Kidney (tissue), 14 donors: ENCODE results near the gene MYO1H. TPM values are rescaled to one million over a fixed set of nuclear protein-coding genes. Genes with fewer than 3 reads are reported as not detected.

Experiments used
- DNase-seq, 5 donors: peaks; one replicate each; pipeline ENCODE4 v3.0.0-alpha.2; 2013 to 2020
- FAIRE-seq: peaks from 2 replicates; lab custom pipeline; 2012; peaks lifted over from hg19 to GRCh38; lab: Jason Lieb, UNC
- H3K27ac ChIP-seq, 2 donors: one replicate each; pipeline ENCODE4 v1.7.0; 2013; ENCODE audit warnings: low read depth in 2 of 2, low read length in 2 of 2, inconsistent platforms in 1 of 2
- H3K27me3 ChIP-seq: one replicate; pipeline ENCODE4 v1.7.1; 2013; ENCODE audit warnings: low read length, inconsistent platforms; ENCODE audit not compliant: control insufficient read depth, insufficient read depth
- H3K36me3 ChIP-seq, 3 donors: one replicate each; pipeline versions ENCODE4 v1.7.0 to v1.7.1; 2013; ENCODE audit warnings: low read length in 3 of 3, control low read depth in 1 of 3, inconsistent platforms in 1 of 3; ENCODE audit not compliant: insufficient read depth in 3 of 3, control insufficient read depth in 2 of 3
- H3K4me1 ChIP-seq, 3 donors: one replicate each; pipeline versions ENCODE4 v1.7.0 to v1.7.1; 2013; ENCODE audit warnings: low read length in 3 of 3, inconsistent platforms in 1 of 3, low read depth in 1 of 3; ENCODE audit not compliant: control insufficient read depth in 2 of 3, insufficient read depth in 2 of 3
- H3K4me3 ChIP-seq, 3 donors: one replicate each; pipeline versions ENCODE4 v1.7.0 to v1.8.1; 2013; ENCODE audit warnings: low read length in 3 of 3, control low read depth in 1 of 3, inconsistent platforms in 1 of 3
- H3K9ac ChIP-seq, 3 donors: one replicate each; pipeline versions ENCODE4 v1.7.0 to v1.7.1; 2013; ENCODE audit warnings: low read length in 3 of 3, control low read depth in 1 of 3, inconsistent platforms in 1 of 3
- H3K9me3 ChIP-seq, 3 donors: one replicate each; pipeline versions ENCODE4 v1.7.0 to v1.7.1; 2013; ENCODE audit warnings: low read length in 3 of 3, control low read depth in 1 of 3, inconsistent platforms in 1 of 3; ENCODE audit not compliant: control insufficient read depth in 2 of 3, insufficient read depth in 1 of 3
- intact Hi-C: fragments of 100-400 bp; cut with DNase I; formaldehyde crosslinking; loops from one replicate; pipeline ENCODE4 v1.11.1; 2022
- polyA plus RNA-seq: library from polyadenylated mRNA; stranded (reverse); fragments of 350-450 nt; fragmentation: Illumina TruSeq; extraction: RNeasy Lipid Tissue Mini Kit (QIAGEN cat#74804); gene quantifications from one replicate; pipeline ENCODE4 v1.2.3, GENCODE V29; 2014; ENCODE audit warnings: low read depth, low replicate concordance; ENCODE audit not compliant: insufficient read depth
- total RNA-seq: library from RNA; stranded (reverse); fragmentation: NEBNext Ultra II Directional; extraction: Animal tissue kit (Norgen Biotek cat#: 25700); gene quantifications from one replicate; pipeline ENCODE4 v1.2.1, GENCODE V29; 2021
- TF ChIP-seq, protein P1 (sequence below): IDR thresholded peaks from 3 replicates; pipeline ENCODE4 v1.5.1; 2012; ENCODE audit warnings: mild to moderate bottlenecking, moderate library complexity, borderline replicate concordance; ENCODE audit not compliant: insufficient read depth; ENCODE audit errors: extremely low read depth
- donor health status: control.
- donor health status: control.
- donor health status: control.
- donor health status: control.
- donor health status: control.
- donor health status: DM: yes; HTN: yes; CAD: no.
- donor health status: Normal renal cell carcinoma (clear cell type).

Gene MYO1H
- total and polyA plus RNA-seq, 2 donors from 2014 or later: 0.56 TPM; not detected in 1

DNA sequence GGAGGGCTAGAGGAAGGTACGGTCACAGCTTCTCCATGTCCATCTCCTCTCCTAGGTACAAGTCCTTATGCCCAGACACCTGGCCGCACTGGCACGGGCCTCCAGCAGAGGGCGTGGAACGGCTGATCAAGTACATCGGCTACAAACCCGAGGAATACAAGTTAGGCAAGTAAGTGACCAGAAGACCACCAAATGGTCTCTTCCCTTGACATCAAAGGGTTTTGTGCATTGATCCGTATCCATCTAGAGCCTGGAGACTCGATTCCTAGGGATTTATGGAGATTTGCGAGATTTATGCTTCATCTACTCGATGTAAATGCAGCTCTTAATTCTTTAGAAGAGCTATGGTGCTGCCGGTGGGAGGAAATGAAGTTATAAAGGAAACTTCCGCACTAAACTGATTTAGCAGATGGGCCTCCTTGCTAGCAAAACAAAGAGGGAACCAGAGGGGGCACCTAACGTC is 85.2 kb downstream of the MYO1H start:
- Histone ChIP-seq H3K36me3 (no peaks in the 10 kb centered on the region), H3K4me1 (peaks cover 0 to 5% (median 0%) of the 10 kb centered on the region in 3 donors), H3K27ac (no peak overlapping the region), H3K9ac (peak overlapping the region in 1 of 3 donors; percentile 10), H3K9me3 (no peaks in the 10 kb centered on the region), H3K4me3 (no peak overlapping the region), H3K27me3 (no peaks in the 10 kb centered on the region)
- FAIRE-seq: no peak
- TF ChIP-seq, protein P1, sequence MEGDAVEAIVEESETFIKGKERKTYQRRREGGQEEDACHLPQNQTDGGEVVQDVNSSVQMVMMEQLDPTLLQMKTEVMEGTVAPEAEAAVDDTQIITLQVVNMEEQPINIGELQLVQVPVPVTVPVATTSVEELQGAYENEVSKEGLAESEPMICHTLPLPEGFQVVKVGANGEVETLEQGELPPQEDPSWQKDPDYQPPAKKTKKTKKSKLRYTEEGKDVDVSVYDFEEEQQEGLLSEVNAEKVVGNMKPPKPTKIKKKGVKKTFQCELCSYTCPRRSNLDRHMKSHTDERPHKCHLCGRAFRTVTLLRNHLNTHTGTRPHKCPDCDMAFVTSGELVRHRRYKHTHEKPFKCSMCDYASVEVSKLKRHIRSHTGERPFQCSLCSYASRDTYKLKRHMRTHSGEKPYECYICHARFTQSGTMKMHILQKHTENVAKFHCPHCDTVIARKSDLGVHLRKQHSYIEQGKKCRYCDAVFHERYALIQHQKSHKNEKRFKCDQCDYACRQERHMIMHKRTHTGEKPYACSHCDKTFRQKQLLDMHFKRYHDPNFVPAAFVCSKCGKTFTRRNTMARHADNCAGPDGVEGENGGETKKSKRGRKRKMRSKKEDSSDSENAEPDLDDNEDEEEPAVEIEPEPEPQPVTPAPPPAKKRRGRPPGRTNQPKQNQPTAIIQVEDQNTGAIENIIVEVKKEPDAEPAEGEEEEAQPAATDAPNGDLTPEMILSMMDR: peak; percentile 78
- peak; percentile 88 to 90 (median 89) for DNase-seq
- intact Hi-C loops: loop anchor here (5.0 kb wide), 1 partner anchor 44 kb away; the partner anchor contains the start of genes KCTD10 and UBE3B

- no peak for FAIRE-seq
- Histone ChIP-seq H3K9me3 (no peaks in the 10 kb centered on the region), H3K4me1 (peaks cover 0 to 5% (median 0%) of the 10 kb centered on the region in 3 donors), H3K4me3 (no peak overlapping the region), H3K27ac (no peak overlapping the region), H3K36me3 (no peaks in the 10 kb centered on the region), H3K9ac (no peak overlapping the region), H3K27me3 (no peaks in the 10 kb centered on the region)
- DNase-seq: peak in 1 of 5 donors; percentile 71
- TF ChIP-seq, protein P1: no peak
- intact Hi-C loops: loop anchor here (5.0 kb wide), 1 partner anchor 44 kb away; the partner anchor contains the start of genes KCTD10 and UBE3B
Observed at GRCh38 chr12:109433618-109434017, 85.9 kb downstream of the MYO1H start.

GRCh38 chr12:109434582-109434981 is 86.9 kb downstream of the MYO1H start:
- Histone ChIP-seq H3K27me3 (no peaks in the 10 kb centered on the region), H3K9me3 (no peaks in the 10 kb centered on the region), H3K4me3 (no peak overlapping the region), H3K4me1 (peaks cover 0 to 5% (median 0%) of the 10 kb centered on the region in 3 donors), H3K36me3 (no peaks in the 10 kb centered on the region), H3K9ac (no peak overlapping the region), H3K27ac (no peak overlapping the region)
- no peak for FAIRE-seq
- no peak for DNase-seq
- TF ChIP-seq, protein P1: no peak
- intact Hi-C loops: loop anchor here (5.0 kb wide), 1 partner anchor 43 kb away; the partner anchor contains the start of genes KCTD10 and UBE3B
